CD4-positive, alpha-beta T cell (primary cell): ENCODE results near the gene IGF2BP3. TPM values are rescaled to one million over a fixed set of nuclear protein-coding genes. Genes with fewer than 3 reads are reported as not detected.

Experiments used
- ATAC-seq: fragments of 200-7000 bp; cut with Tn5 transposase; one replicate; pipeline ENCODE4 v1.10.0; 2022; ENCODE audit warnings: mild to moderate bottlenecking; ENCODE audit not compliant: poor library complexity
- CTCF ChIA-PET: fragments of 350-600 bp; sonication (Branson Sonifier 250); formaldehyde crosslinking; loops from one replicate; lab custom pipeline; 2021; ENCODE audit warnings: antibody characterized with exemption, inconsistent platforms; lab: Charles Lee
- POLR2A ChIA-PET: fragments of 350-600 bp; sonication (Branson Sonifier 250); formaldehyde crosslinking; loops from one replicate; lab custom pipeline; 2021; ENCODE audit warnings: antibody characterized with exemption, inconsistent platforms; lab: Charles Lee
- DNase-seq, 14 experiments: peaks; one replicate each; pipeline ENCODE4 v3.0.0-alpha.2; 2013 to 2020; ENCODE audit warnings: mixed read lengths in 2 of 14
- H3K27ac ChIP-seq, 2 donors: one replicate each; pipeline versions ENCODE4 v1.5.1 to v1.7.0; 2013; ENCODE audit warnings: low read length in 2 of 2, low read depth in 1 of 2, mild to moderate bottlenecking in 1 of 2
- H3K27me3 ChIP-seq, 2 experiments: 1 replicate in 1 of 2; 2 replicates in 1 of 2; pipeline versions ENCODE4 v1.6.1 to v1.7.0; 2013; ENCODE audit warnings: low read length in 2 of 2, control low read depth in 1 of 2, mild to moderate bottlenecking in 1 of 2, moderate library complexity in 1 of 2; ENCODE audit not compliant: insufficient read depth in 2 of 2, control insufficient read depth in 1 of 2
- H3K36me3 ChIP-seq: one replicate; pipeline ENCODE4 v1.6.1; 2013; ENCODE audit warnings: low read length, control low read depth; ENCODE audit not compliant: insufficient read depth
- H3K4me1 ChIP-seq: one replicate; pipeline ENCODE4 v1.6.1; 2013; ENCODE audit warnings: low read length, control low read depth; ENCODE audit not compliant: insufficient read depth
- H3K4me3 ChIP-seq: one replicate; pipeline ENCODE4 v1.5.1; 2013; ENCODE audit warnings: mild to moderate bottlenecking, low read length, moderate library complexity
- H3K9me3 ChIP-seq, 2 experiments: 1 replicate in 1 of 2; 2 replicates in 1 of 2; pipeline versions ENCODE4 v1.6.1 to v1.7.0; 2013; ENCODE audit warnings: low read length in 2 of 2, mild to moderate bottlenecking in 2 of 2, control low read depth in 1 of 2, moderate library complexity in 1 of 2; ENCODE audit not compliant: control insufficient read depth in 1 of 2, insufficient read depth in 1 of 2
- H3K27ac Mint-ChIP-seq: one replicate; pipeline ENCODE4 v1.8.0; 2020; ENCODE audit warnings: mixed read lengths
- H3K27me3 Mint-ChIP-seq: one replicate; pipeline ENCODE4 v1.8.0; 2021; ENCODE audit warnings: mixed read lengths
- H3K36me3 Mint-ChIP-seq: one replicate; pipeline ENCODE4 v1.8.0; 2021; ENCODE audit warnings: low read depth, mixed read lengths
- H3K4me1 Mint-ChIP-seq: one replicate; pipeline ENCODE4 v1.8.0; 2021; ENCODE audit warnings: low read depth, mixed read lengths
- H3K4me3 Mint-ChIP-seq: one replicate; pipeline ENCODE4 v1.8.0; 2020; ENCODE audit warnings: mild to moderate bottlenecking, mixed read lengths
- H3K9me3 Mint-ChIP-seq: one replicate; pipeline ENCODE4 v1.8.0; 2020; ENCODE audit warnings: mixed read lengths
- CTCF ChIP-seq: fragments of 200-600 bp; IDR thresholded peaks from one replicate; pipeline ENCODE4 v1.8.0; 2022; ENCODE audit warnings: antibody characterized with exemption, mild to moderate bottlenecking
- intact Hi-C, 2 experiments: fragments of 100-400 bp; cut with DNase I in 1 of 2; cut with micrococcal nuclease in 1 of 2; formaldehyde crosslinking; loops; one replicate each; pipeline versions ENCODE4 v1.15.1 to v1.9.0; 2023 to 2025; cut with DNase I, micrococcal nuclease
- total RNA-seq, 174 experiments: library from RNA in 2 of 174; stranded (reverse) in 2 of 174; gene quantifications; one replicate each; pipeline ENCODE4 v1.2.3 and lab custom pipeline; 2021 to 2026

IGF2BP3 gene
- total RNA-seq, 2 experiments from 2014 or later: not detected

GRCh38 chr7:23422384-23422783 is 47.9 kb downstream of the IGF2BP3 start:
- ChIA-PET POLR2A (no interaction called here), CTCF (no interaction called here)
- no peak overlapping the region for H3K27ac ChIP-seq
- Mint-ChIP-seq H3K4me3 (no peak overlapping the region), H3K36me3 (no peaks in the 10 kb centered on the region), H3K4me1 (peaks cover 5% of the 10 kb centered on the region), H3K27me3 (peaks cover 13% of the 10 kb centered on the region), H3K27ac (no peak overlapping the region), H3K9me3 (no peaks in the 10 kb centered on the region)
- TF ChIP-seq CTCF: no peak
- DNase-seq: no peak
- ATAC-seq: no peak
- H3K9me3 ChIP-seq: no peaks in the 10 kb centered on the region
- H3K4me1 ChIP-seq: no peaks in the 10 kb centered on the region
- no peaks in the 10 kb centered on the region for H3K36me3 ChIP-seq
- peaks cover 0 to 2% of the 10 kb centered on the region in 2 experiments for H3K27me3 ChIP-seq
- no peak overlapping the region for H3K4me3 ChIP-seq
- intact Hi-C loops: no loop called here

GRCh38 chr7:23419845-23420244 is 50.4 kb downstream of the IGF2BP3 start:
- Mint-ChIP-seq H3K36me3 (no peaks in the 10 kb centered on the region), H3K4me1 (peaks cover 5% of the 10 kb centered on the region), H3K9me3 (no peaks in the 10 kb centered on the region), H3K4me3 (no peak overlapping the region), H3K27me3 (peaks cover under 1% of the 10 kb centered on the region), H3K27ac (no peak overlapping the region)
- no peaks in the 10 kb centered on the region for H3K4me1 ChIP-seq
- no peaks in the 10 kb centered on the region for H3K36me3 ChIP-seq
- no peak for ATAC-seq
- no peak for TF ChIP-seq CTCF
- intact Hi-C loops: no loop called here
- CTCF ChIA-PET: no interaction called here
- H3K4me3 ChIP-seq: no peak overlapping the region
- no peaks in the 10 kb centered on the region for H3K9me3 ChIP-seq
- no peak for DNase-seq
- POLR2A ChIA-PET: no interaction called here
- peaks cover 0 to 2% of the 10 kb centered on the region in 2 experiments for H3K27me3 ChIP-seq
- H3K27ac ChIP-seq: no peak overlapping the region

- no peaks in the 10 kb centered on the region for H3K27me3 ChIP-seq
- Mint-ChIP-seq H3K36me3 (no peaks in the 10 kb centered on the region), H3K9me3 (no peaks in the 10 kb centered on the region), H3K27me3 (peaks cover 5% of the 10 kb centered on the region), H3K4me3 (no peak overlapping the region), H3K4me1 (peaks cover 5% of the 10 kb centered on the region), H3K27ac (no peak overlapping the region)
- CTCF ChIA-PET: no interaction called here
- TF ChIP-seq CTCF: no peak
- no peaks in the 10 kb centered on the region for H3K36me3 ChIP-seq
- no peak overlapping the region for H3K4me3 ChIP-seq
- no peak overlapping the region for H3K27ac ChIP-seq
- POLR2A ChIA-PET: no interaction called here
- ATAC-seq (no peak), DNase-seq (no peak)
- no peaks in the 10 kb centered on the region for H3K4me1 ChIP-seq
- H3K9me3 ChIP-seq: no peaks in the 10 kb centered on the region
- intact Hi-C loops: no loop called here
Observed at GRCh38 chr7:23419160-23419559, 51.1 kb downstream of the IGF2BP3 start.
